Measurements from ENCODE around the gene MYOM1.
"Not testable (repeated sequence)": the region's sequence is repeated elsewhere in the genome, so short reads cannot be mapped to it uniquely, and the experiment has no call there.

Gene MYOM1

DNA sequence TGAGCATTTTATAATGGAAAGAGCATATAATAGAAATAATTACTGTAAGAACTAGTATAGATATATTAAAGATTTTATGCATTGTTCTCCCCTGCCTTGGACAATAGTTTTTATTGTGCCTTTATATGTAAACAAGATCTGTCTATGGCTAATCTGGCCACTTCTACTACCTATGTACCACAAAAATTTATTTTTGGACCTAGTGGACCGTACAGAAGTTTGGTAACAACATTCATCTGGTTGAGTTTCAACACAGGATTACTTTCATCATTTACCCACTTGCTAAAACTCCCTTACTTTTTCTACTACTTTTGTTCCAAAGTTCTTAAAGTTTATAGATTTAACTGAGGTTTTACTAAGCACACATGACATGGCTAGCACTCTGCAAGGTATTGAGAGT lies 13.2 kb upstream of the MYOM1 start:
- Histone ChIP-seq H3K4me3 (no peak overlapping the region), H3K27ac (no peak overlapping the region), H3K9ac (ENCODE audit: insufficient read length) (no peak overlapping the region), H3K36me3 (ENCODE audit: insufficient read depth, low read length) (no peaks in the 10 kb centered on the region), H3K9me3 (ENCODE audit: low read depth, low read length) (no peaks in the 10 kb centered on the region)
- TF ChIP-seq FOXP2 (optimal IDR thresholded peaks at IDR 0.05; ENCODE audit: control extremely low read depth, extremely low read length, insufficient read depth) (no peak), POLR2AphosphoS5 (IDR thresholded peaks at IDR 0.05; ENCODE audit: borderline replicate concordance, low read depth, low read length) (no peak), EZH2 (IDR thresholded peaks at IDR 0.05) (no peak)
- no peak for DNase-seq (ENCODE audit: low read depth, low spot score)

DNA sequence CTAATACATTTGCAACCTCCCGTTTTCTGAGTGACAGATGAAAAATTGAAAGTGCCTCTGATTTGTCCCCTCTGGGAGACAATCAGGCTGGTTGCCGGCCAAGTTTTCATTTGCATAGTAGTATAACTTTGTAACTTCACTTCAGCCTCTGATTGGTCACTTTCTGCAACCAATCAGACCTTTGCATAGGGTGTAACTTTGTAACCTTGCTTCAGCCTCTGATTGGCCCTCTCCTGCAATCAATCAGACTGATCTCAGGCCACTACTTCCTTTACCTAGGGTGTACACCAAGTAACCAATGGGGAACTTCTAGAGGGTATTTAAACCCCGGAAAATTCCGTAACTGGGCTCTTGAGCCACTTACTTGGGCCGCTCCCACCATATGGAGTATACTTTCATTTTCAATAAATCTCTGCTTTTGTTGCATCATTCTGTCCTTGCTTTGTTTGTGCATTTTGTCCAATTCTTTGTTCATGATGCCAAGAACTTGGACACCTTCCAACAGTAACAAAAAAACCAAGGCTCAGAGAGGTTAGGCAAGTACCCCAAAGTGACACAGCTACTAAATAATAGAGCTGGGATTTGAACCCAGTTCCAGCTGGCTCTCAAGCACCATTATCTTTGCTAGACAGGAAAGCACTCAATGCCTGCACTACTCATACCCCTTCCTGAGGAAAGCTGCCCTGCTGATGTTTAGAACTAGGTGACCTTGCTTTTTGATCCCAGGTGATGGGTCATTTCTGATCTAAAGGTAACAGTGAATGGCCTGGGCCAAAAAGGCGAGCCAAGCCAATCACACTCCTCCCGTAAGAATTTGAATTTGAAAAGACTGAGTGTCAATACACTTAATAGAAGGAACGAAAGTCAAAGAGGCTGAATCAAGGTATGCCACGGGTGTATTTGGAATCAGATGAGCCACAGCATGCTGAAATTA lies 10.9 kb upstream of the MYOM1 start:
- no peaks in the 10 kb centered on the region for H3K36me3 ChIP-seq (ENCODE audit: insufficient read depth, low read length)
- H3K27ac ChIP-seq, result no peak overlapping the region
- no peak overlapping the region for H3K9ac ChIP-seq (ENCODE audit: insufficient read length)
- no peak for TF ChIP-seq EZH2 (IDR thresholded peaks at IDR 0.05)
- TF ChIP-seq POLR2AphosphoS5 (IDR thresholded peaks at IDR 0.05; ENCODE audit: borderline replicate concordance, low read depth, low read length), result no peak
- no peak for TF ChIP-seq FOXP2 (optimal IDR thresholded peaks at IDR 0.05; ENCODE audit: control extremely low read depth, extremely low read length, insufficient read depth)
- DNase-seq (ENCODE audit: low read depth, low spot score), result no peak
- no peaks in the 10 kb centered on the region for H3K9me3 ChIP-seq (ENCODE audit: low read depth, low read length)
- H3K4me3 ChIP-seq, result no peak overlapping the region

GRCh38 chr18:3226048-3226447 lies 6.3 kb upstream of the MYOM1 start:
- Histone ChIP-seq H3K36me3 (ENCODE audit: insufficient read depth, low read length) (no peaks in the 10 kb centered on the region), H3K9me3 (ENCODE audit: low read depth, low read length) (no peaks in the 10 kb centered on the region), H3K4me3 (no peak overlapping the region), H3K27ac (no peak overlapping the region), H3K9ac (ENCODE audit: insufficient read length) (no peak overlapping the region)
- TF ChIP-seq POLR2AphosphoS5 (IDR thresholded peaks at IDR 0.05; ENCODE audit: borderline replicate concordance, low read depth, low read length) (no peak), FOXP2 (optimal IDR thresholded peaks at IDR 0.05; ENCODE audit: control extremely low read depth, extremely low read length, insufficient read depth) (no peak), EZH2 (IDR thresholded peaks at IDR 0.05) (no peak)
- no peak for DNase-seq (ENCODE audit: low read depth, low spot score)

- Histone ChIP-seq H3K36me3 (ENCODE audit: insufficient read depth, low read length) (no peaks in the 10 kb centered on the region), H3K4me3 (no peak overlapping the region), H3K27ac (no peak overlapping the region), H3K9me3 (ENCODE audit: low read depth, low read length) (no peaks in the 10 kb centered on the region), H3K9ac (ENCODE audit: insufficient read length) (no peak overlapping the region)
- DNase-seq (ENCODE audit: low read depth, low spot score), result no peak
- TF ChIP-seq EZH2 (IDR thresholded peaks at IDR 0.05) (no peak), POLR2AphosphoS5 (IDR thresholded peaks at IDR 0.05; ENCODE audit: borderline replicate concordance, low read depth, low read length) (no peak), FOXP2 (optimal IDR thresholded peaks at IDR 0.05; ENCODE audit: control extremely low read depth, extremely low read length, insufficient read depth) (no peak)
Observed at GRCh38 chr18:3225588-3225987, 5.8 kb upstream of the MYOM1 start.

DNA sequence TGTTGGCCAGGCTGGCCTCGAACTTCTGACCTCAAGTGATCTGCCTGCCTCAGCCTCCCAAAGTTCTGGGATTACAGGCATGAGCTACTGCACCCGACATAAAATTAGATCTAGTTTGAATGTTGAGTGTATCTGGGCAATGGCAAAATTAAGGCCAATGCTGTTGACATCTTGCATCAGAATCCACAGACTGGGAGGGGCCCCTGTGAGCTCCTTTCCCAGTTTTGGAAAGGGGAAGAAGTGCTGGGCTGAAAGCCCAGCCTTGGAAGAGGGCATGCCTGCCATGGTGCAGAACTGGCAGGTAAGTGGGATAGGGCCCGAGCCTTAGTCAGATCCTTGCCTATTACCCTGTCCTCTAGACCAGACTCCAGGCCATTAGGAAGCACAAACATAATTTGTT lies 4.5 kb upstream of the MYOM1 start:
- no peaks in the 10 kb centered on the region for H3K9me3 ChIP-seq (ENCODE audit: low read depth, low read length)
- H3K4me3 ChIP-seq, result no peak overlapping the region
- DNase-seq (ENCODE audit: low read depth, low spot score), result no peak
- no peaks in the 10 kb centered on the region for H3K36me3 ChIP-seq (ENCODE audit: insufficient read depth, low read length)
- no peak for TF ChIP-seq FOXP2 (optimal IDR thresholded peaks at IDR 0.05; ENCODE audit: control extremely low read depth, extremely low read length, insufficient read depth)
- no peak for TF ChIP-seq EZH2 (IDR thresholded peaks at IDR 0.05)
- no peak for TF ChIP-seq POLR2AphosphoS5 (IDR thresholded peaks at IDR 0.05; ENCODE audit: borderline replicate concordance, low read depth, low read length)
- no peak overlapping the region for H3K27ac ChIP-seq
- H3K9ac ChIP-seq (ENCODE audit: insufficient read length), result no peak overlapping the region

- no peak overlapping the region for H3K27ac ChIP-seq
- no peak for TF ChIP-seq POLR2AphosphoS5 (IDR thresholded peaks at IDR 0.05; ENCODE audit: borderline replicate concordance, low read depth, low read length)
- TF ChIP-seq FOXP2 (optimal IDR thresholded peaks at IDR 0.05; ENCODE audit: control extremely low read depth, extremely low read length, insufficient read depth), result no peak
- no peak for TF ChIP-seq EZH2 (IDR thresholded peaks at IDR 0.05)
- no peak overlapping the region for H3K4me3 ChIP-seq
- H3K9me3 ChIP-seq (ENCODE audit: low read depth, low read length), result no peaks in the 10 kb centered on the region
- H3K9ac ChIP-seq (ENCODE audit: insufficient read length), result no peak overlapping the region
- no peak for DNase-seq (ENCODE audit: low read depth, low spot score)
- no peaks in the 10 kb centered on the region for H3K36me3 ChIP-seq (ENCODE audit: insufficient read depth, low read length)
Observed at GRCh38 chr18:3223356-3223755, 3.6 kb upstream of the MYOM1 start.

- Histone ChIP-seq H3K9me3 (ENCODE audit: low read depth, low read length) (no peaks in the 10 kb centered on the region), H3K4me3 (no peak overlapping the region), H3K27ac (no peak overlapping the region), H3K9ac (ENCODE audit: insufficient read length) (no peak overlapping the region), H3K36me3 (ENCODE audit: insufficient read depth, low read length) (no peaks in the 10 kb centered on the region)
- DNase-seq (ENCODE audit: low read depth, low spot score), result no peak
- no peak for TF ChIP-seq FOXP2 (optimal IDR thresholded peaks at IDR 0.05; ENCODE audit: control extremely low read depth, extremely low read length, insufficient read depth)
- TF ChIP-seq EZH2 (IDR thresholded peaks at IDR 0.05), result no peak
- no peak for TF ChIP-seq POLR2AphosphoS5 (IDR thresholded peaks at IDR 0.05; ENCODE audit: borderline replicate concordance, low read depth, low read length)
Observed at GRCh38 chr18:3221496-3221895, 1.7 kb upstream of the MYOM1 start.

GRCh38 chr18:3220868-3221267 lies 1.1 kb upstream of the MYOM1 start:
- not testable (repeated sequence) for H3K27ac ChIP-seq; DNase-seq (ENCODE audit: low read depth, low spot score); H3K9ac ChIP-seq (ENCODE audit: insufficient read length); H3K36me3 ChIP-seq (ENCODE audit: insufficient read depth, low read length); H3K9me3 ChIP-seq (ENCODE audit: low read depth, low read length); H3K4me3 ChIP-seq

DNA sequence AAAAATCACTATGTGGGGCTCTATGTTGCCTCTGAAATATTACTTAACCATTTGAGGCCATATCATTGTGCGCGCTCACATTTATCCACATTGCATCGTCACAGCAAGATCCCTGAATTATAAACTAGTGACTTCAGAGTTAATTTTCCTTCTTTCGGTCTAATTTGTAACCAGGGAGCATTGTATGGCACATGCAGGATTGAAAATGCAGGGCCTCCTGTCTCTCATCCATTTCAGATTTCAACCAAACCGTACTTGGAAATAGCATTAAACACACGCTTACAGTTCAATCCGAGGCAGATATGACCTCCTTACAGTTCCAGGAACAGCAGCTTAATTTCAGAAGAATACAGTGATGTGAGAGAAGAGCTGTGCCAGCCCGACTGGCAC lies 532 bp downstream of the MYOM1 start:
- Histone ChIP-seq H3K9me3 (ENCODE audit: low read depth, low read length) (no peaks in the 10 kb centered on the region), H3K9ac (ENCODE audit: insufficient read length) (peak overlapping the region; percentile 71), H3K4me3 (peak overlapping the region; percentile 67), H3K36me3 (ENCODE audit: insufficient read depth, low read length) (no peaks in the 10 kb centered on the region), H3K27ac (peak overlapping the region; percentile 96)
- TF ChIP-seq FOXP2 (optimal IDR thresholded peaks at IDR 0.05; ENCODE audit: control extremely low read depth, extremely low read length, insufficient read depth) (no peak), POLR2AphosphoS5 (IDR thresholded peaks at IDR 0.05; ENCODE audit: borderline replicate concordance, low read depth, low read length) (no peak), EZH2 (IDR thresholded peaks at IDR 0.05) (no peak)
- DNase-seq (ENCODE audit: low read depth, low spot score), result no peak

Data from SK-N-MC (cell line).